ENCODE results near the gene TMPRSS9.

GRCh38 chr19:2375353-2376121 is 15.5 kb downstream of the TMPRSS9 start:
- no peak for TF ChIP-seq CTCF (optimal IDR thresholded peaks at IDR 0.05 in 1 of 3, IDR thresholded peaks at IDR 0.05 in 1 of 3, conservative IDR thresholded peaks at IDR 0.05 in 1 of 3; ENCODE audit: extremely low read depth in 1 of 3, insufficient read depth in 2 of 3, low read length in 3 of 3)
- no peak for TF ChIP-seq EZH2 (IDR thresholded peaks at IDR 0.05; ENCODE audit: low read length)
